ENCODE measurements around the gene AFM.

AFM gene

GRCh38 chr4:73481358-73481757 lies at the start of gene AFM:
AFM (plus strand) TSS chr4:73481745; CDS start chr4:73481776, 31 bp downstream.
- DNase-seq (ENCODE audit: low read depth): no peak

GRCh38 chr4:73431813-73432168 lies 49.8 kb upstream of the AFM start:
- DNase-seq (ENCODE audit: low read depth): no peak

- DNase-seq (ENCODE audit: low read depth): no peak
These were observed 49.2 kb upstream of the AFM start for GRCh38 chr4:73432169-73433000.

- no peak for DNase-seq (ENCODE audit: low read depth)
These were observed 48.4 kb upstream of the AFM start for GRCh38 chr4:73433140-73433539.

- no peak for DNase-seq (ENCODE audit: low read depth)
These were observed 47.2 kb upstream of the AFM start for GRCh38 chr4:73434311-73434710.

GRCh38 chr4:73435984-73436383 lies 45.6 kb upstream of the AFM start, which contains the start of gene AFP:
AFP (plus strand) TSS chr4:73436221; CDS start chr4:73436263, 42 bp downstream.
- no peak for DNase-seq (ENCODE audit: low read depth)

- no peak for DNase-seq (ENCODE audit: low read depth)
These were observed 44.6 kb upstream of the AFM start for GRCh38 chr4:73436674-73437557.

GRCh38 chr4:73437558-73437956 lies 44.0 kb upstream of the AFM start:
- DNase-seq (ENCODE audit: low read depth): no peak

- DNase-seq (ENCODE audit: low read depth): no peak
These were observed 43.5 kb upstream of the AFM start for GRCh38 chr4:73438048-73438447.

GRCh38 chr4:73438582-73439215 lies 42.8 kb upstream of the AFM start:
- DNase-seq (ENCODE audit: low read depth): no peak

GRCh38 chr4:73439445-73439844 lies 42.1 kb upstream of the AFM start:
- no peak for DNase-seq (ENCODE audit: low read depth)

GRCh38 chr4:73439991-73440390 lies 41.6 kb upstream of the AFM start:
- no peak for DNase-seq (ENCODE audit: low read depth)

- DNase-seq (ENCODE audit: low read depth): no peak
These were observed 40.9 kb upstream of the AFM start for GRCh38 chr4:73440653-73441052.

GRCh38 chr4:73442275-73442674 lies 39.3 kb upstream of the AFM start:
- no peak for DNase-seq (ENCODE audit: low read depth)

GRCh38 chr4:73443224-73443623 lies 38.3 kb upstream of the AFM start:
- no peak for DNase-seq (ENCODE audit: low read depth)

GRCh38 chr4:73445383-73446335 lies 35.9 kb upstream of the AFM start:
- no peak for DNase-seq (ENCODE audit: low read depth)

- DNase-seq (ENCODE audit: low read depth): no peak
These were observed 35.1 kb upstream of the AFM start for GRCh38 chr4:73446336-73446938.

GRCh38 chr4:73447671-73448070 lies 33.9 kb upstream of the AFM start:
- DNase-seq (ENCODE audit: low read depth): no peak

GRCh38 chr4:73448448-73449203 lies 32.9 kb upstream of the AFM start:
- DNase-seq (ENCODE audit: low read depth): no peak

GRCh38 chr4:73450398-73451004 lies 31.0 kb upstream of the AFM start:
- DNase-seq (ENCODE audit: low read depth): no peak
